HepG2 (cell line): ENCODE data around the gene FBLIM1. TPM values are rescaled to one million over a fixed set of nuclear protein-coding genes. Genes with fewer than 3 reads are reported as not detected.

Source experiments
- ASH2L ChIP-seq: fragments of 300-600, 200-600 bp; sonication (generic); IDR thresholded peaks from 2 replicates; pipeline ENCODE4 v1.7.0; 2017; ENCODE audit warnings: low read depth, mild to moderate bottlenecking, moderate library complexity, mixed read lengths, low read length; ENCODE audit not compliant: insufficient read length
- CBX5 ChIP-seq: sonication (generic); formaldehyde crosslinking; IDR thresholded peaks from 2 replicates; pipeline ENCODE4 v1.4.0; 2020; ENCODE audit warnings: missing genetic modification reagents, borderline replicate concordance
- DMAP1 ChIP-seq: IDR thresholded peaks from 2 replicates; pipeline ENCODE4 v1.6.1; 2016
- DZIP1 ChIP-seq: sonication (generic); formaldehyde crosslinking; IDR thresholded peaks from 2 replicates; pipeline ENCODE4 v1.5.0; 2020; ENCODE audit warnings: mild to moderate bottlenecking, missing genetic modification reagents
- HBP1 ChIP-seq: IDR thresholded peaks from 2 replicates; pipeline ENCODE4 v1.6.1; 2016; ENCODE audit warnings: low read depth, control low read depth
- HDAC1 ChIP-seq: sonication (generic); formaldehyde crosslinking; IDR thresholded peaks from 2 replicates; pipeline ENCODE4 v1.5.1; 2020; ENCODE audit warnings: mild to moderate bottlenecking, missing genetic modification reagents
- IRF2 ChIP-seq: IDR thresholded peaks from 2 replicates; pipeline ENCODE4 v1.6.1; 2018; ENCODE audit warnings: missing genetic modification reagents, missing compliant biosample characterization
- LRRFIP1 ChIP-seq: sonication (generic); formaldehyde crosslinking; conservative IDR thresholded peaks from 2 replicates; pipeline ENCODE4 v1.4.0; 2020; ENCODE audit warnings: missing genetic modification reagents
- NR0B2 ChIP-seq: sonication (generic); formaldehyde crosslinking; IDR thresholded peaks from 2 replicates; pipeline ENCODE4 v1.4.0; 2020; ENCODE audit warnings: mild to moderate bottlenecking, missing genetic modification reagents
- SKI ChIP-seq: fragments of 450-650 bp; IDR thresholded peaks from one replicate; pipeline ENCODE4 v1.6.1; 2018; ENCODE audit warnings: mild to moderate bottlenecking; ENCODE audit not compliant: partially characterized antibody
- SP4 ChIP-seq: sonication (generic); formaldehyde crosslinking; IDR thresholded peaks from 2 replicates; pipeline ENCODE4 v1.8.1; 2023; ENCODE audit warnings: mild to moderate bottlenecking, missing genetic modification reagents
- TCF7L2 ChIP-seq: IDR thresholded peaks from 2 replicates; pipeline ENCODE4 v1.6.1; 2011; ENCODE audit warnings: mild to moderate bottlenecking, low read depth, low read length, moderate library complexity
- ZBTB1 ChIP-seq: sonication (generic); formaldehyde crosslinking; IDR thresholded peaks from 2 replicates; pipeline ENCODE4 v1.4.0; 2020; ENCODE audit warnings: missing genetic modification reagents, borderline replicate concordance
- ZFP82 ChIP-seq: sonication (generic); formaldehyde crosslinking; IDR thresholded peaks from 2 replicates; pipeline ENCODE4 v1.5.1; 2020; ENCODE audit warnings: mild to moderate bottlenecking, missing genetic modification reagents, borderline replicate concordance
- ZNF563 ChIP-seq: sonication (generic); formaldehyde crosslinking; IDR thresholded peaks from 2 replicates; pipeline ENCODE4 v1.8.0; 2022; ENCODE audit warnings: mild to moderate bottlenecking, moderate library complexity, missing genetic modification reagents
- ZNF691 ChIP-seq: sonication (generic); formaldehyde crosslinking; IDR thresholded peaks from 2 replicates; pipeline ENCODE4 v1.4.0; 2020; ENCODE audit warnings: missing genetic modification reagents, low read depth, mild to moderate bottlenecking, borderline replicate concordance
- ZNF784 ChIP-seq: sonication (generic); formaldehyde crosslinking; IDR thresholded peaks from 2 replicates; pipeline ENCODE4 v1.5.1; 2020; ENCODE audit warnings: missing genetic modification reagents, mild to moderate bottlenecking, borderline replicate concordance
- polyA plus RNA-seq, 8 experiments: library from polyadenylated mRNA; depleted of rRNA in 3 of 8; stranded (reverse) in 7 of 8; unstranded in 1 of 8; fragments of >200 nt; fragmentation: Illumina TruSeq in 4 of 8; extraction: Trizol in 4 of 8; gene quantifications; 2 replicates each; pipeline versions ENCODE4 v1.2.1 to v1.2.3, GENCODE V29; 2011 to 2016; ENCODE audit warnings: low read depth in 4 of 8, missing spikeins in 1 of 8, mixed read lengths in 1 of 8; ENCODE audit not compliant: insufficient read depth in 1 of 8
- total RNA-seq, 5 experiments: library from RNA; depleted of rRNA; stranded (reverse); fragments of >200 nt; fragmentation: Illumina TruSeq; extraction: Trizol; gene quantifications; 2 replicates each; pipeline ENCODE4 v1.2.3, GENCODE V29; 2016; ENCODE audit warnings: low read depth in 1 of 5

FBLIM1 gene
- total and polyA plus RNA-seq, 2 of the 13 experiments (the other 11 are each of a cell fraction or from before 2014, with no cell fraction given) = 10.6 to 23.0 TPM

- peak; percentile 83 for TF ChIP-seq ZNF563 (CRISPR knock-in tag)
- peak; percentile 68; the same call in 1 of the 2 replicates for TF ChIP-seq TCF7L2
- TF ChIP-seq ZNF784 (CRISPR knock-in tag) = 0 out of 2 replicates have a peak, but pooled peaks have one; percentile 24
- no peak for TF ChIP-seq DZIP1 (CRISPR knock-in tag)
- TF ChIP-seq NR0B2 (CRISPR knock-in tag) = peak; percentile 75
- no peak; the same call in 1 of the 2 replicates for TF ChIP-seq HBP1 (CRISPR knock-in tag)
- TF ChIP-seq LRRFIP1 (CRISPR knock-in tag) = no peak
- 0 out of 2 replicates have a peak, but pooled peaks have one; percentile 43 for TF ChIP-seq DMAP1 (CRISPR knock-in tag)
- no peak for TF ChIP-seq SP4
- TF ChIP-seq ZNF691 (CRISPR knock-in tag) = peak; percentile 99
- TF ChIP-seq HDAC1 (CRISPR knock-in tag) = peak; percentile 87
- no peak for TF ChIP-seq ZBTB1
- peak; percentile 75 for TF ChIP-seq IRF2
- TF ChIP-seq ASH2L = peak; percentile 67
- TF ChIP-seq CBX5 (CRISPR knock-in tag) = peak; percentile 87
- peak; percentile 77 for TF ChIP-seq SKI
- TF ChIP-seq ZFP82 (CRISPR knock-in tag) = peak; percentile 55; the same call in 1 of the 2 replicates
Observed at GRCh38 chr1:15799928-15800835, 41.6 kb downstream of the FBLIM1 start (continued).
